ENCODE measurements around the gene GALM.

DNA sequence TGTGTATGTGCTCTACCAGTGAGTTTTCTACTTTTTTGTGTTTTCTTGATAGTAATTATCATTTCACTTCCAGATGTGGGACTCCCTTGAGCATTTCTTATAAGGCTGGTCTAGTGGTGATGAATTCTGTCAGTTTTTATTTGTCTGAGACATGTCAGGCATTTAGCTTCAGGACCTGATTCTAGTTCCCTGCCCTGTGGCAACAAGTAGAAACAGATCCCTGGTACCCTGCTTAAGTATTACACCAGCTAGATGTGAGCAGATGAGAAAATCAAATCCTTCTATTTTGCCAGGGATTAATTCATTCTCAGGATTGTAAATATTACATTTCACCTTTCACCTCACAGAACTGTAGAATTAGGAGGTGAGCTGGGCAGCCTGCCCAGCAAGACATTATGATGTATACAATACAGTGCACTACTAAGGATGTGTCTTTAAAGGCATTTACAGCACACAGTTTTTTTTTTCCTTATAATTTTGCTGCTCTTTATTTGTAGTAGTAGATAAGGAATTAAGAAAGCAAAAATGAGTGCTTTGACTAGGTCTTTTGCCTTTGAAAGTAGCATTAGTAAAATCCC is 35.1 kb downstream of the GALM start:
- TF ChIP-seq, protein P1, sequence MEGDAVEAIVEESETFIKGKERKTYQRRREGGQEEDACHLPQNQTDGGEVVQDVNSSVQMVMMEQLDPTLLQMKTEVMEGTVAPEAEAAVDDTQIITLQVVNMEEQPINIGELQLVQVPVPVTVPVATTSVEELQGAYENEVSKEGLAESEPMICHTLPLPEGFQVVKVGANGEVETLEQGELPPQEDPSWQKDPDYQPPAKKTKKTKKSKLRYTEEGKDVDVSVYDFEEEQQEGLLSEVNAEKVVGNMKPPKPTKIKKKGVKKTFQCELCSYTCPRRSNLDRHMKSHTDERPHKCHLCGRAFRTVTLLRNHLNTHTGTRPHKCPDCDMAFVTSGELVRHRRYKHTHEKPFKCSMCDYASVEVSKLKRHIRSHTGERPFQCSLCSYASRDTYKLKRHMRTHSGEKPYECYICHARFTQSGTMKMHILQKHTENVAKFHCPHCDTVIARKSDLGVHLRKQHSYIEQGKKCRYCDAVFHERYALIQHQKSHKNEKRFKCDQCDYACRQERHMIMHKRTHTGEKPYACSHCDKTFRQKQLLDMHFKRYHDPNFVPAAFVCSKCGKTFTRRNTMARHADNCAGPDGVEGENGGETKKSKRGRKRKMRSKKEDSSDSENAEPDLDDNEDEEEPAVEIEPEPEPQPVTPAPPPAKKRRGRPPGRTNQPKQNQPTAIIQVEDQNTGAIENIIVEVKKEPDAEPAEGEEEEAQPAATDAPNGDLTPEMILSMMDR (IDR thresholded peaks at IDR 0.05) = no peak
- TF ChIP-seq, protein P2, sequence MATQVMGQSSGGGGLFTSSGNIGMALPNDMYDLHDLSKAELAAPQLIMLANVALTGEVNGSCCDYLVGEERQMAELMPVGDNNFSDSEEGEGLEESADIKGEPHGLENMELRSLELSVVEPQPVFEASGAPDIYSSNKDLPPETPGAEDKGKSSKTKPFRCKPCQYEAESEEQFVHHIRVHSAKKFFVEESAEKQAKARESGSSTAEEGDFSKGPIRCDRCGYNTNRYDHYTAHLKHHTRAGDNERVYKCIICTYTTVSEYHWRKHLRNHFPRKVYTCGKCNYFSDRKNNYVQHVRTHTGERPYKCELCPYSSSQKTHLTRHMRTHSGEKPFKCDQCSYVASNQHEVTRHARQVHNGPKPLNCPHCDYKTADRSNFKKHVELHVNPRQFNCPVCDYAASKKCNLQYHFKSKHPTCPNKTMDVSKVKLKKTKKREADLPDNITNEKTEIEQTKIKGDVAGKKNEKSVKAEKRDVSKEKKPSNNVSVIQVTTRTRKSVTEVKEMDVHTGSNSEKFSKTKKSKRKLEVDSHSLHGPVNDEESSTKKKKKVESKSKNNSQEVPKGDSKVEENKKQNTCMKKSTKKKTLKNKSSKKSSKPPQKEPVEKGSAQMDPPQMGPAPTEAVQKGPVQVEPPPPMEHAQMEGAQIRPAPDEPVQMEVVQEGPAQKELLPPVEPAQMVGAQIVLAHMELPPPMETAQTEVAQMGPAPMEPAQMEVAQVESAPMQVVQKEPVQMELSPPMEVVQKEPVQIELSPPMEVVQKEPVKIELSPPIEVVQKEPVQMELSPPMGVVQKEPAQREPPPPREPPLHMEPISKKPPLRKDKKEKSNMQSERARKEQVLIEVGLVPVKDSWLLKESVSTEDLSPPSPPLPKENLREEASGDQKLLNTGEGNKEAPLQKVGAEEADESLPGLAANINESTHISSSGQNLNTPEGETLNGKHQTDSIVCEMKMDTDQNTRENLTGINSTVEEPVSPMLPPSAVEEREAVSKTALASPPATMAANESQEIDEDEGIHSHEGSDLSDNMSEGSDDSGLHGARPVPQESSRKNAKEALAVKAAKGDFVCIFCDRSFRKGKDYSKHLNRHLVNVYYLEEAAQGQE (IDR thresholded peaks at IDR 0.05; ENCODE audit: insufficient read depth in 1 of 2, low read depth in 2 of 2, low read length in 1 of 2) = no peak
- TF ChIP-seq POLR2AphosphoS5 (IDR thresholded peaks at IDR 0.05; ENCODE audit: low read depth, low read length) (no peak), SIN3A (IDR thresholded peaks at IDR 0.05; ENCODE audit: borderline replicate concordance, insufficient read depth, low read depth, low read length) (no peak)
